GM21526 (cell line): Measurements from ENCODE around the gene GNPTG.

Experiments
- ATAC-seq: cut with Tn5 transposase; IDR thresholded peaks from one replicate; pipeline ENCODE4 v1.9.1; 2021; ENCODE audit warnings: moderate library complexity; ENCODE audit not compliant: unreplicated experiment, low FRiP score

Gene GNPTG

DNA sequence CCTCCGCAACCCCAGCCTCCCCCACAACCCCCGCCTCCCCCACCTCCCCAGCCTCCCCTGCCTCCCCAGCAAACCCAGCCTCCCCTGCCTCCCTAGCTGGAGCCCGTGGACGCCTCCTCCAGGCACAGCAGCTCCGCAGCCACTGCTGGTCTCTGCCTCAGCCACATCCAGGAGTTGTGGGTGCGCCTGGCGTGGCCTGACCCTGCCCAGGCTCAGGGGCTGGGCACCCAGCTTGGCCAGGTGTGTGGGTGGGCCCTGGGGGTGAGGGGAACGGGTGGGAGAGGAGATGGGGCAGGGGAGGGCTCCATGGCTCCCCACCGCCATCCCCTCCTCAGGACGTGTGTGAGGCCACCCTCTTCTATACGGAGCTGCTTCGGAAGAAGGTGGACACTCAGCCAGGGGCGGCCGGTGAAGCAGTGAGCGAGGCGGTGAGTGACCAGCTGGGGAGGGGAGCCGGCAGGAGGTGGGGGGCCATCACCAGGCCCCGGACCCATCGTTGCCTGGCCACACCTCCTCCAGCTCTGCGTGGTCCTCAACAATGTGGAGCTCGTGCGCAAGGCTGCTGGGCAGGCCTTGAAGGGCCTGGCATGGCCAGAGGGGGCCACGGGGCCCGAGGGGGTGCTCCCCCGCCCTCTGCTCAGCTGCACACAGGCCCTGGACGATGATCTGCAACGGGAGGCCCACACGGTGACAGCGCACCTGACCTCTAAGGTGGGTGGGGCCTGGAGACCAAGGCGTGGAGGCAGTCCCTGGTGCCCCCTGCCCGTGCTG is 5.9 kb upstream of the GNPTG start:
- no peak for ATAC-seq

DNA sequence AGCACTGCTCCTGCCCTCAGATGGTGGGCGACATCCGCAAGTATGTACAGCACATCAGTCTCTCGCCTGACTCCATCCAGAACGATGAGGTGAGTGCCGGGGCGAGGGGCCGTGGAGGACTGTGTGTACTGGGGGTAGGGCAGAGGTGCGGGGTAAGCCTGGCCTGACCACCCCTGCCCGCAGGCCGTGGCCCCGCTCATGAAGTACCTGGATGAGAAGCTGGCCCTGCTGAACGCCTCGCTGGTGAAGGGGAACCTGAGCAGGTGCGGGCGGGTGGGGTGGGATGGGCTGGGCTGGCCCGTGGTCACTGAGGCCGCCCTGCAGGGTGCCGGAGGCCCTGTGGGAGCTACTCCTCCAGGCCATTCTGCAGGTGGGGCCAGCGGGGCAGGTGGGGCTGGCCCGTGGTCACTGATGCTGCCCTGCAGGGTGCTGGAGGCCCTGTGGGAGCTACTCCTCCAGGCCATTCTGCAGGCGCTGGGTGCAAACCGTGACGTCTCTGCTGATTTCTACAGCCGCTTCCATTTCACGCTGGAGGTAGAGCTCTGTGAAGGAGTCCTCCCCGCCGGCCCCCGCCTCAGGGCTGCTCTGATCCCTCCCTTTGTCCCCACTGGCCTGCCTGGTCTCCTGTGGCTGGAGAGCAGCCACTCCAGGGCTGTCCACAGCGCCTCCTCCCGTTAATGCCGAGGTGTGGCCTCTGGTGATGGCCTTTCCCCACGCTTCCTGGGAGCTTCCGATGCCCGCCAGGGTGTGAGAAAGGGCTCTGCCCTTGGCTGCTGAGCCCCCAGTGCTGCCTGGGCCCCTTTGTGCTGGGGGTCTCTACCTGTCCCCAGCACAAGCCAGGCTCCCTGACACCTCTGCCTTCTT is 5.1 kb upstream of the GNPTG start:
- ATAC-seq: no peak

DNA sequence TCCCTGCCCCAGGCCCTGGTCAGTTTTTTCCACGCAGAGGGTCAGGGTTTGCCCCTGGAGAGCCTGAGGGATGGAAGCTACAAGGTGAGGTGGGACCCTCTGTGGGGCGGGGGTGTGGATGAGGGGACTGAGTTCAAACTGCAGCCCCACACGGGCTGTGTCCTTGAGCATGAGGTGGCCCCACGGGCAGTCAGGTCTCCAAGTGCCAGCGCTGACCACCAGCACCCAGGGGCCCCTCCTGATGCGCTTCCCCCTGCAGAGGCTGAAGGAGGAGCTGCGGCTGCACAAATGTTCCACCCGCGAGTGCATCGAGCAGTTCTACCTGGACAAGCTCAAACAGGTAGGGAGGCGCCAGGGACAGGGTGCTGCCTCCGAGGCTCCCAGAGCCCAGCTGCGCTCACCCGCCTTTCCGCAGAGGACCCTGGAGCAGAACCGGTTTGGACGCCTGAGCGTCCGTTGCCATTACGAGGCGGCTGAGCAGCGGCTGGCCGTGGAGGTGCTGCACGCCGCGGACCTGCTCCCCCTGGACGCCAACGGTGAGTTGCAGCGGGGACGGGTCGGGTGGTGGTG is 4.4 kb upstream of the GNPTG start:
- ATAC-seq: no peak

DNA sequence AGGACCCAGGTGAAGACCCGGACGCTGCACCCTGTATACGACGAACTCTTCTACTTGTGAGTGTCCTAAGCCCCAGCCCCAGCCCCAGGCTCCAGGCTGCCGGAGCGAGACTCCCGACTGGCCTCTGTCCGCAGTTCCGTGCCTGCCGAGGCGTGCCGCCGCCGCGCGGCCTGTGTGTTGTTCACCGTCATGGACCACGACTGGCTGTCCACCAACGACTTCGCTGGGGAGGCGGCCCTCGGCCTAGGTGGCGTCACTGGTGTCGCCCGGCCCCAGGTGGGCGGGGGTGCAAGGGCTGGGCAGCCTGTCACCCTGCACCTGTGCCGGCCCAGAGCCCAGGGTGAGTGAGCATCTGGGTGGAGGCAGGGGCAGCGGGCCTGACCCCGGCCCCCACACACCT is 3.8 kb upstream of the GNPTG start:
- no peak for ATAC-seq

DNA sequence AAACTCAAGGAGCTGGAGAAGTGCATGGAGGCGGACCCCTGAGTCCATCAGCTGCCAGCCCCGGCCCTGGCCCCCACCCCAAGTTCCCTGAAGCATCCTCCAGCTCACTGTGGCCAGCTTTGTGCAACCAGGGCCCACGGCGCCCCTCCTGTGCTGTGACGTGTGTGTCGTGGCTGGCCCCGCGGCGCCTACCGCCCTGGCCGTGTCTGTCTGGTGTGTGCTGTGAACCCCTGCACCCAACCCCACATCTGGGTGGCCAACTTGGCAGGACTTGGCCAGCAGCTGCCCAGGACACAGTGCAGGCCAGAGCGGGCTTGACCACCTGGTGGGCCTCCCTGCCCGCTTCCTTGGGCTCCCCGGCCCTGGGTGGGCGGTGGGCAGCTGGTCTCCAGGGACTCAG is 3.3 kb upstream of the GNPTG start:
- no peak for ATAC-seq

DNA sequence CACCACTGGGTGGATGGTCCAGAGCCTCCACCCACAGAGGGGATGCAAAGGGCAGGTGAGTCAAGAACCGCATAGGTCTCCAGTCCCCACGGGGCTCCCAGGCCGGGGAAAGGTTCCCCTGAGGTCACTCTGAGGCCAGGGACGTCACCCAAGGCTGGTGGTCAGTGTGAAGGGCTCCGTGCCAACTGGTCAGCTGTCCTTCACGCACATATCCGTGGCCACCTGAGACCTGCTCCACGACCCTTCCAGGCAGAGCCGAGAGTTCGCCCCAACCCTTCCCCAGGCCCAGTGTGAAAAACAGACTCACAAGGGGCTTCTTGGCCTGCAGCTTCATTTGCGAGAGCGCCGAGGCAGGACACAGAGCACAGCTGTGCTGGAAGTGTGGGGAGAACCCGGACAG is 2.8 kb upstream of the GNPTG start:
- no peak for ATAC-seq

DNA sequence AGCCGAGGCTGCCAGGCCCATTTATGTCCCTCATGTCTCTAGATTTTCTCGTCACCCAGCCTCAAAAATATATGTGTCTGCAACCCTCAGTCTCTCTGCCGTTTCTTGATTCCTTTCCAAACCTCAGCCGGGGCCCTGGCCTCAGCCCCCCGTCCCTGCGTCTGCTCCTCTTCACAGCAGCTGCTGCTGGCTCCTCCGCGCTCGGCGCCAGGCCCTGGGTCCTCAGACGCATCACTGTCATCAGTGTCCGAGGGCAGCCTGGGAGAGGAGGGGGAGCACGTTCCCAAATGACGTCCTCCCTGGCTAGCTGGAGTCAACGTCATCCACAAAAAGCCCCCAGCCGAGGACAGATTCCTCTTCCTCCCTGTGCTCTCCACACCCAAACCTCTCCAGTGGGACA is 2.4 kb upstream of the GNPTG start:
- no peak for ATAC-seq

DNA sequence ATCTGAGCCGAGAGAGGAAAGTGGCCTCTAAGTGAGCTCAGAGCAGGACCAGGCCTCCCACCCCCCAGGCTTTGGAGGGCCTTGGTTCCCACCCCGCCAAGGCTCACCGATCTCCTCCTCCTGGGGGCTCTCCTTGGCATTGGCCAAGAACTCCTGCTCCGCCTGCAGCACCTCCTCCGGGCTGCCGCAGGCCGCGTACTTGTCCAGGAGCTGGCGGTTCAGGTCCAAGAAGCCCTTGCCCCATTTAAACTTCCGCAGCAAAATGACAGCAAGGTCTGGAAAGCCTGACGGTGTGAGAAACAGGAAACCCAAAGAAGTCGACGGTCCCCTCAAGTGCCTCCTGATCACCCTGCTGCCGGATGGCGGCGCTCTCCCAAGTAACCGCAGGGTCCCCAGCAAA is 1.8 kb upstream of the GNPTG start:
- no peak for ATAC-seq

DNA sequence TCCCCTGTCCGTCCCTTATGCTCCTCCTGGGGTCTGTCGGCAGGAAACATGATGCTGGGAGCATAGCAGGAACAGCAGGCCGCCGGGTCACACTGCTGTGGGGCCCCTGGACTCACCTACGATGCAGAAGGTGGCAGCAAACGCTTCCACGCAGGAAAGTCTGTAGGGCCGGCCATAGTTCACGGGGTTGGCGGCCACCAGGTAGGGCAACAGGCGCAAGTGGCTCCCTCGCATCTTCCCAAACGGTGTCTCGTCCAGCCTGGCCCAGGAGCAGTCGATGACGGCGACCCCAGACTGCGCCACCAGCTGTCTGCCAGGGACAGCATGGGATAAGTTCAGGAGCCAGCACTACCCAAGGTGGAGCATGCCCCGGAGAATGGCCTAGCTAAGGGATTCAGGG is 1.0 kb upstream of the GNPTG start:
- no peak for ATAC-seq

DNA sequence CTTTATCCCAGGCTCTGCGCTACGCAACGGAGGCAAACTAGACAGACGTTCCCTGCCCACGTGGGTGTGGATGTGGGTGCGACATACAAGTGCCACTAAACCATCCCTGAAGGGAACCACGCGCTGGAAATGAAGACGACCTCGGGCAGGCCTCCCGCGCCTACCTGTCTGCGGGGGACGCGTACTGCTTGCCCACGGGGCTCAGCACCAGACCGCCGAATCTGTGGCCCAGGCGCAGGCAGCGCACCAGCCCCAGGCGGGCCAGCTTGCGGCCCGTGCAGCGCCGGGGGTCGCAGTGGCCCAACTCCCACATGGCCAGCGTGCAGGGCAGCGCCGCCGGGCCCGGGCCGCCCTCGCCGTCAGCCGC is 533 bp upstream of the GNPTG start:
- ATAC-seq: no peak

DNA sequence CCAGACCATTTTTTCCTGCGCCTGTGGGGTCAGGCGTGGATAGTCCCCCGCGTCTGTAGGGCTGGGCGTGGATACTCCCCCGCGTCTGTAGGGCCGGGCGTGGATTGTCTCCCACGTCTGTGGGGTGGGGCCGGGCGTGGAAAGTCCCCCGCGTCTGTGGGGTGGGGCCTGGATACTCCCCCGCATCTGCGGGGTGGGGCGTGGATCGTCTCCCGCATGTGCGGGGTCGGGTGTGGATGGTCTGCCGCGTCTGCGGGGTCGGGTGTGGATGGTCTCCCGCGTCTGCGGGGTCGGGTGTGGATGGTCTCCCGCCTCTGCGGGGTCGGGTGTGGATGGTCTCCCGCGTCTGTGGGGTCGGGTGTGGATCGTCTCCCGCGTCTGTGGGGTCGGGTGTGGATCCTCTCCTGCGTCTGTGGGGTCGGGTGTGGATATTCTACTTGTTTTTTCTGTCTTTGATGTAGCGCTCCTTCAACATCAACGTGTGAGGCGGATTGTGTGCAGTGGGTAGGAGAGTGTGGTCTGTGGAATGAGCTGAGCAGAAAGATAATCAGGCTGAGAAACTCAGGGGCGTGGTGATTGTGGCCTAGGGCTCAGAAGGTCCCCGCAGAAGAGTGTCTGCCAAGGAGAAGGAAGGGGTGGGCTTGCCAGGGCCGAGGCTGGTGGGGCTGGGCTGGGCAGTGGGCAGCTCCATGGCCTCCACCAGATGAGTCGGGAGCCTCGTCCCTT is 3.2 kb downstream of the GNPTG start:
- ATAC-seq: no peak

DNA sequence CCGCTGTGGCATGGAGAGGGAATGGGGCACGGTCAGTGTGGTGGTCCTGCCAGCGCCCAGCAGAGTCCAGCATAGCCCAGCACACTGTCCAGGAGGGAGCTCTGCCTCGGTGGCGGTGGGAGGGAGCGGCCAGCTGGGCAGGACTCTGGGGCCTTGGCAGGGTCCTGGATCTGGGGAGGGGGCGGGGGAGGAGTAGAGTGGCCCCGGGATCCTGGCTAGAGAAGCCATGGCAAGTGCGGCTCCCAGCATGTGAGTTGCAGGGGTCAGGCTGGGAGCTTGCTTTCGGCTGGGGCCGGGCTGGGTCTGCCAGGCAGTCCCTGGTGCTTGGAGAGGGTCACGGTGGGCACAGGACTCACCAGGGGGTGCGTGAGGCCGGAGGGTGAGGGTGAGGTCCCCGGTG is 3.9 kb downstream of the GNPTG start:
- ATAC-seq: no peak

DNA sequence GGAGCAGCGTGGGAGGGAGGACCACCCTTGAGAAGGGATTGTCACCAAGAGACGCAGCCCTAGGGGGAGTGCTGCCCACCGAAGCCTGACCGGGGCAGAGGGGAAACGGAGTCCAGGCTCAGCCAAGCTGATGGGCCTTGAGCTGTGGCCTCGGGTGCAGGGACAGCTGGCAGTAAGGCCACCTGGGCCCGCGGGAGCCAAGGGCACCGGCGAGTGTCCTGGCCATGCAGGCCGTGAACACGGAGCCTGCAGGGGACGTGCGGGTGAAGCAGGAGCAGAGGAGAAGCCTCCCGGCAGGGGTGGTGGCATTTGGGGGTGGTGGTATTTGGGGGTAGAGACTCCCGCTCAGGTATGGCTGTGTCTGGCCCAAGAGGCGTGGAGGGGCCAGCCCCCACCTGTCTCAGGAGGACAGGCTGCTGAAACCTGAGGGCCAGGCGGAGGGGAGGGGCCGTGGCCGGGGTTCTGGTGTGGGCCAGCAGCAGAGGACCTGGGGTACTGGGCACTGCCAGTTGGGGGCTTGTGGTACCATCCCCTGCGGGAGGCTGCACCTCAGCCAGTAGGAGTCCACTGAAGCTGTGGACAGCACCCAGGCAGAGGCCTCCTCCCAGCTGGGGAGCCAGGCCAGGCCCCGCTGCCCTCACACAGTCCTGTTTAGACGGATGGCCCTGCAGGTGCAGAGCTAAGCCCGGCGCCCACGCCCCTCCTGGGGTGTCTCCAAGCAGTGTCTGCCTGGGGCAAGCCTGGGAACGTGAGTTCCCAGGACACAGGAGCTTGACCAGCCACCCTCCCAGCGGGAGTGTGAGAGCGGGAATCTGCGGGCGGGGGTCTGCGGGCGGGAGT is 4.5 kb downstream of the GNPTG start:
- ATAC-seq: no peak

DNA sequence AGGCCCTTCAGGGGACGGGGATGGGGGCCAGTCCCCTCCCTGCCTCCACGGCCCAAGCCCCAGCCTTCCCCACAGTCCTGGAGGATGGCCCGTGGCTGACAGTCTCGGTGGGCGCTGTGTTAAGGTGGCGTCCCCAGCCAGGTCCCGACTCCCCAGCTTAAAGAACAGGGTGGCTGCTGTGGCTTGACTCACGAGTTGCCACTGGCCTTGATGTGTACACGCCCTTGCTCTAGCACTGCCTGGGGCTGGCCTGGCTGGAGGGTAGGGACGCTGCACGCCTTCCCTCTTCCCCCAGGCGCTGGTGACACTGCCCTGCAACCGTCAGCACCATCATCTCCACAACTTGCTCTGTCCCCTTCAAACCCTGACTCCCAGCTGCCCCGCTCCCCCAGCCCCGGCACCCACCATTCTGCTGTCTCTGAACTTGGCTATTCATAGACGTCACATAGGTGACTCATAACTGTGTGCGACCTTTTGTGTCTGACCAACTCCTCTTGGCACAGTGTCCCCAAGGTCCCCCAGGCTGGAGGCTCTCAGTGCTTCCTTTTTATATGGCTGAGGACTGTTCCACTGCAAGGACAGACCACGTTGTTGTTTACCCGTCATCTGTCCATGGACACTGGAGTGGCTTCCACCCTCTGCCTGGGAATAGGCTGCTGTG is 6.3 kb downstream of the GNPTG start:
- ATAC-seq: no peak

DNA sequence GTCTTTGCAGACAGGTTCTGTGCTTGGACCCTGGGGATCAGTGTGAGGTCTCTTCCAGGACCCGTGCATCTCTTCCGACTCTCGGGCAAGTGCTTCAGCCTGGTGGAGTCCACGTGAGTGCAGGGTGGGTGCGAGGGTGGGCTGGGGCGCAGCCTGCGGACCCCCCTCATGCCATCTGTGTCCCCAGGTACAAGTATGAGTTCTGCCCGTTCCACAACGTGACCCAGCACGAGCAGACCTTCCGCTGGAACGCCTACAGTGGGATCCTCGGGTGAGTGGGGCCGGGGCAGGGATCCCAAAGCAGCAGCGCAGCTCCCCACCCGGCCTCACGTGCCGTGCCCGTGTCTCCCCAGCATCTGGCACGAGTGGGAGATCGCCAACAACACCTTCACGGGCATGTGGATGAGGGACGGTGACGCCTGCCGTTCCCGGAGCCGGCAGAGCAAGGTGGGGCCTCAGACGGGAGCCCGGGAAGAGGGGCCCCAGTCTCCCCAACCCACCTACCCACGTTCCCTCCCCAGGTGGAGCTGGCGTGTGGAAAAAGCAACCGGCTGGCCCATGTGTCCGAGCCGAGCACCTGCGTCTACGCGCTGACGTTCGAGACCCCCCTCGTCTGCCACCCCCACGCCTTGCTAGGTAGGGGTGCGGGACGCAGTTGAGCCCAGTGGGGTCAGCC is 10.1 kb downstream of the GNPTG start:
- ATAC-seq: no peak

DNA sequence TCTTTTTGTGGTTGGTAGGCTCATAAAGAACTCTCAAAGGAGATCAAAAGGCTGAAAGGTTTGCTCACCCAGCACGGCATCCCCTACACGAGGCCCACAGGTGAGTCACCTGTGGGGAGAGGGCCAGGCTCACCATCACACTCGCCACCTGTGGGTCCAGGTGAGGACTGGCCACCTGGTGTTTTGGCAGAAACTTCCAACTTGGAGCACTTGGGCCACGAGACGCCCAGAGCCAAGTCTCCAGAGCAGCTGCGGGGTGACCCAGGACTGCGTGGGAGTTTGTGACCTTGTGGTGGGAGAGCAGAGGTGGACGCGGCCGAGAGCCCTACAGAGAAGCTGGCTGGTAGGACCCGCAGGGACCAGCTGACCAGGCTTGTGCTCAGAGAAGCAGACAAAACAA is 11.1 kb downstream of the GNPTG start:
- no peak for ATAC-seq

DNA sequence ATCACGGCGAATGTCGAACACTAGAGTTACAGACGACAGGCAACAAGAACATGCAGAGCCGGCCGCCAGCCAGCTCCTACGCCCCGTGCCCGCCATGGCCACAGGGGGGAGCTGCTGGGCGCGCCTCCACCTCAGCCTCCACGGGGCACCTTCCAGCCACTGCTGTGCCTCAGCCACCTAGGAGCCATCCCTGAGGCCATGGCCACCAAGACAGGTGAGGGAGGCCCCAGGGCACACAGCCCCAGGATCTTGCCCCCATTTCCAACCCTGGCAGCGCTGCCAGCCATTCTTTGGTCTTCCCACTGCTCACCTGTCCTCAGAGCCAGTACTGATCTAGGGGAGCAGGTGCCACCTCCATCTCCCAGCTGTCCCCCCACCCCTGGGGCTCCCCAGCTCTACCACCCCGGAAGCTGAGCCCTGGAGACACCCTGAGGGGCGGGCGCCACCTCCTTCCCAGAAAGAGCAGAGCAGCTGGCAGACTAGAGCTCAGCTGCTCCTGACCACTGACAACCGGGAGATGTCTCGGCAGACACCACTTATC is 11.8 kb downstream of the GNPTG start:
- ATAC-seq: no peak

DNA sequence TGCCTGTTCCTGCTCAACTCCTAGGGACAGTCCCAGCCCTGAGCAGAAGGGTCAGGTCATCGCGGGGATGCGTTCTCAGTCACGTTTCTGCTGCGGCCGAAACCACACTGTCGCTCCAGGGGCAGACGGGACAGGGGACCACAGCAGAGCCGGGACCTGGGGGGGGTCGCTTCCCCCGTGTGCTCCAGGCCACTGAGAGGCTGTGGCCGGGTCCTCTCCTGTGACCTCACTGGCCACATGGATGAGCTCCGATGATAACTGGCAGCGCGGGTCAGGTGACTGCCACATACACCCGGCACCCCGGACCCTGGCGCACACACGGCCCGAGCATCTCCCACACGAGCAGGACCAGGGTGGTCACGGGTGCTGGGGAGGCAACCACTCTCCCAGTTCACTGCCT is 12.8 kb downstream of the GNPTG start:
- no peak for ATAC-seq
